ENCODE results near the gene MYL1. TPM values are rescaled to one million over a fixed set of nuclear protein-coding genes. Genes with fewer than 3 reads are reported as not detected.

Gene MYL1
- total and polyA plus RNA-seq, 9 donors: 0.62 TPM; not detected in 8

DNA sequence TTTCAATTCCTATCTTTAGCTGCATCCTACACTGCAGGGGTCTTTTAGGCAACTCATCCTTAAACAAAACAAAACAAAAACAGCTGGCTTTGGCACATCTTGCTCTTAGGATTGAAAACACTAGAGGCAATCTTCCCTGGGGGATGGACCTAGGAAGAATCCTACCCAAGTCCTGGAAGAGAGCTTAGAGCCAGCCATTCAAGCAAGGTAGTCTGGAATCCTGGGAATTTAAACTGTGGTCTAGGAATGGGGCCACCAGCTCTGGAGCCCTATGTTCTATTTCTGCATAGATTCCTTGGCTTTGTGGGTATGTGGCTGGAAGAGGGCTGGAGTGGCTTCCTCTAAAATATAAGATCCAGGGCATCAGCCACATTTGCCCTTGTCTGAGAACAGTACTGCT lies 27.7 kb downstream of the MYL1 start:
- Histone ChIP-seq H3K9me3 (no peaks in the 10 kb centered on the region), H3K4me1 (ENCODE audit: insufficient read depth) (no peaks in the 10 kb centered on the region), H3K27me3 (no peaks in the 10 kb centered on the region), H3K36me3 (no peaks in the 10 kb centered on the region), H3K27ac (no peak overlapping the region), H3K4me3 (no peak overlapping the region)
- DNase-seq: no peak
- intact Hi-C loops (cut with DNase I): no loop called here
- no peak for TF ChIP-seq POLR2A (IDR thresholded peaks at IDR 0.05)
- TF ChIP-seq CTCF (IDR thresholded peaks at IDR 0.05): no peak
- TF ChIP-seq EP300 (IDR thresholded peaks at IDR 0.05): no peak

- TF ChIP-seq EP300 (IDR thresholded peaks at IDR 0.05) (no peak), CTCF (IDR thresholded peaks at IDR 0.05) (no peak), POLR2A (IDR thresholded peaks at IDR 0.05) (no peak)
- Histone ChIP-seq H3K27me3 (no peaks in the 10 kb centered on the region), H3K9me3 (no peaks in the 10 kb centered on the region), H3K4me1 (ENCODE audit: insufficient read depth) (no peaks in the 10 kb centered on the region), H3K4me3 (no peak overlapping the region), H3K36me3 (no peaks in the 10 kb centered on the region), H3K27ac (no peak overlapping the region)
- intact Hi-C loops (cut with DNase I): no loop called here
- no peak for DNase-seq
These were observed 28.8 kb downstream of the MYL1 start for GRCh38 chr2:210286123-210286680.

GRCh38 chr2:210277133-210277532 lies 37.8 kb downstream of the MYL1 start:
- H3K27me3 ChIP-seq: no peaks in the 10 kb centered on the region
- no peak for DNase-seq
- H3K9me3 ChIP-seq: no peaks in the 10 kb centered on the region
- no peaks in the 10 kb centered on the region for H3K36me3 ChIP-seq
- intact Hi-C loops (cut with DNase I): no loop called here
- 89 to 90% (median 89%) methylated on average over 1 of the region's 1 CpG for WGBS, 3 donors
- TF ChIP-seq EP300 (IDR thresholded peaks at IDR 0.05) (no peak), CTCF (IDR thresholded peaks at IDR 0.05) (no peak), POLR2A (IDR thresholded peaks at IDR 0.05) (no peak)
- no peak overlapping the region for H3K4me3 ChIP-seq
- no peaks in the 10 kb centered on the region for H3K4me1 ChIP-seq (ENCODE audit: insufficient read depth)
- H3K27ac ChIP-seq: no peak overlapping the region

DNA sequence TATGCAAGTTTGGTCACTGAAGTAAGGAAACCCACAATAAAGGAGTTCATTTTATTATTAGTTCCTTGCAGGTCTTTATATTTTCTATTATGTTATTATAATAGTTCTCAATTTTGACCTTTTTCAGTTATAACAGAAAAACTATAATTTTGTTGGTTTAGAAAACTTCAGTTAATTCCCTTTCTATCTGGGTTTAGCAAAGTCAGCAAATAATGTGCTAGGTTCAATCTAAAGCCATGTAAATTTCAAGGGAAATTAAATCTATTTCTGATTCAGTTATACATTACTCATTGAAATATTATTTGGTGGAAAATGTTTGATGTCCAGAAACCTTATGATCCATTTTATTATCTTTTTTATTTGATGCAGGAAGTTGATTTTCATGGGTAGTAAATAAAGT lies 43.7 kb downstream of the MYL1 start:
- H3K9me3 ChIP-seq: no peaks in the 10 kb centered on the region
- intact Hi-C loops (cut with DNase I): no loop called here
- DNase-seq: no peak
- H3K27ac ChIP-seq: no peak overlapping the region
- no peaks in the 10 kb centered on the region for H3K36me3 ChIP-seq
- no peaks in the 10 kb centered on the region for H3K27me3 ChIP-seq
- TF ChIP-seq EP300 (IDR thresholded peaks at IDR 0.05) (no peak), CTCF (IDR thresholded peaks at IDR 0.05) (no peak), POLR2A (IDR thresholded peaks at IDR 0.05) (no peak)
- H3K4me1 ChIP-seq (ENCODE audit: insufficient read depth): no peaks in the 10 kb centered on the region
- H3K4me3 ChIP-seq: no peak overlapping the region

GRCh38 chr2:210269148-210269547 lies 45.8 kb downstream of the MYL1 start:
- whole genome bisulfite sequencing, 3 donors: 37 to 39% (median 37%) methylated on average over 3 of the region's 3 CpGs

More at GRCh38 chr2:210269148-210269547, 45.8 kb downstream of the MYL1 start:
- Histone ChIP-seq H3K9me3 (no peaks in the 10 kb centered on the region), H3K4me1 (ENCODE audit: insufficient read depth) (no peaks in the 10 kb centered on the region), H3K27me3 (no peaks in the 10 kb centered on the region), H3K27ac (no peak overlapping the region), H3K36me3 (no peaks in the 10 kb centered on the region), H3K4me3 (no peak overlapping the region)
- DNase-seq: no peak
- TF ChIP-seq POLR2A (IDR thresholded peaks at IDR 0.05) (no peak), CTCF (IDR thresholded peaks at IDR 0.05) (no peak), EP300 (IDR thresholded peaks at IDR 0.05) (no peak)
- intact Hi-C loops (cut with DNase I): no loop called here

Data from ovary (tissue), 9 donors.